GM19240 (cell line): ENCODE measurements around the gene TAPBP.
"Not testable (repeated sequence)": the region's sequence is repeated elsewhere in the genome, so short reads cannot be mapped to it uniquely, and the experiment has no call there.

Experiments
- DNase-seq: peaks from one replicate; pipeline ENCODE4 v3.0.0; 2011; ENCODE audit warnings: low spot score; ENCODE audit not compliant: insufficient read length

The TAPBP gene

GRCh38 chr6:33313709-33314514 is at the start of gene TAPBP:
Gene TAPBP, minus strand, starts transcription at chr6:33314078. Its CDS starts 37 bp downstream, at chr6:33314041.
- peak; percentile 62 for DNase-seq

- not testable (repeated sequence) for DNase-seq
Observed at GRCh38 chr6:33363486-33363885, 49.6 kb upstream of the TAPBP start.

GRCh38 chr6:33359331-33359730 is 45.5 kb upstream of the TAPBP start:
- no peak for DNase-seq

DNA sequence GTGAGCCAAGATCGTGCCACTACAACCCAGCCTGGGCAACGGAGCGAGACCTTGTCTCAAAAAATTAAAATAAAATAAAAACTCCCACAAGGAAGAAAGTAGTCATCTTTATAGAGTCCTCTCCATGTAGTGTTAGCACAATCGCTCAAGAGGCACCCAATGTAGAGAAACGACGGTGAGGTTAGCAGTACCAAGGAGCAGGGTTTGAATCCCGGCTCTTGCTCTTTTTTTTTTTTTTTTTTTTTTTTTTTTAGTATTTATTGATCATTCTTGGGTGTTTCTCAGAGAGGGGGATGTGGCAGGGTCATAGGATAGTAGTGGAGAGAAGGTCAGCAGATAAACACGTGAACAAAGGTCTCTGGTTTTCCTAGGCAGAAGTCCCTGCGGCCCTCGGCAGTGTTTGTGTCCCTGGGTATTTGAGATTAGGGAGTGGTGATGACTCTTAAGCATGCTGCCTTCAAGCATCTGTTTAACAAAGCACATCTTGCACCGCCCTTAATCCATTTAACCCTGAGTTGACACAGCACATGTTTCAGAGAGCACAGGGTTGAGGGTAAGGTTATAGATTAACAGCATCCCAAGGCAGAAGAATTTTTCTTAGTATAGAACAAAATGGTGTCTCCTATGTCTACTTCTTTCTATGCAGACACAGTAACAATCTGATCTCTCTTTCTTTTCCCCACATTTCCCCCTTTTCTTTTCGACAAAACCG is 43.4 kb upstream of the TAPBP start:
- not testable (repeated sequence) for DNase-seq

- no peak for DNase-seq
Observed at GRCh38 chr6:33356295-33356694, 42.4 kb upstream of the TAPBP start.

GRCh38 chr6:33355860-33356259 is 42.0 kb upstream of the TAPBP start:
- DNase-seq: not testable (repeated sequence)

DNA sequence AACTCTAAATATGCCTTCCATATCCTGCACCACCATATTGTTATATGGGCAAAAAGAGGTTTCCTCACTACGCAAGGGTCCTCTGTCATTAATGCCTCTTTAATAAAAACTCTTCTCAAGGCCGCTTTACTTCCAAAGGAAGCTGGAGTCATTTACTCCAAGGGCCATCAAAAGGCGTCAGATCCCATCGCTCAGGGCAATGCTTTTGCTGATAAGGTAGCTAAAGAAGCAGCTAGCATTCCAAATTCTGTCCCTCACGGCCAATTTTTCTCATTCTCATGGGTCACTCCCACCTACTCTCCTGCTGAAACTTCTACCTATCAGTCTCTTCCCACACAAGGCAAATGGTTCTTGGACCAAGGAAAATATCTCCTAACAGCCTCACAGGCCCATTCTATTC is 33.9 kb upstream of the TAPBP start:
- DNase-seq: no peak

GRCh38 chr6:33346972-33347371 is 33.1 kb upstream of the TAPBP start:
- DNase-seq: not testable (repeated sequence)

- peak; percentile 61 for DNase-seq
Observed at GRCh38 chr6:33344701-33345697, 31.1 kb upstream of the TAPBP start.

DNA sequence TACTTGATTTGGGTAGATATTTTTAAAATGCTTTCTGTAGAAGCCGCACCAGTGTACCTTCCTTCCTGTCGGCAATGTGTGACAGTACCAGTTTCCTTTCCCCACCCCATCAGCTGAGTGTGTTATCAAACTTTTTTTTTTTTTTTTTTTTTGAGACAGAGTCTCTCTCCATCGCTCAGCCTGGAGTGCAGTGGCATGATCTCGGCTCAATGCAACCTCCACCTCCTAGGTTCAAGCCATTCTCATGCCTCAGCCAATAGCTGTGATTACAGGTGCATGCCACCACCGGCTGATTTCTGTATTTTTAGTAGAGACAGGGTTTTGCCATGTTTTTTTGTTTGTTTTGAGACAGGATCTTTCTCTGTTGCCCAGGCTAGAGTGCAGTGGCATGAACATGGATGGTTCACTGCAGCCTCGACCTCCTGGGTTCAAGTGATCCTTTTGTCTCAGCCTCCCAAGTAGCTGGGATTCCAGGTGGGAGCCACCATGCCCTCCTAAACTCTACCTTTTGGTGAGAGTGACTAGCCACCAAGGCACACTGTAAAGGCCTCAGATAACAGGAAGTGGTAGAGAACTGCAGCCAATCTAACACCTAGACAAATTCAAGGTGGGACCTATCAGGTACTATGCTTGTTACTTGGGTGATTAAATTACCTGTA is 30.2 kb upstream of the TAPBP start:
- peak; percentile 42 for DNase-seq

DNA sequence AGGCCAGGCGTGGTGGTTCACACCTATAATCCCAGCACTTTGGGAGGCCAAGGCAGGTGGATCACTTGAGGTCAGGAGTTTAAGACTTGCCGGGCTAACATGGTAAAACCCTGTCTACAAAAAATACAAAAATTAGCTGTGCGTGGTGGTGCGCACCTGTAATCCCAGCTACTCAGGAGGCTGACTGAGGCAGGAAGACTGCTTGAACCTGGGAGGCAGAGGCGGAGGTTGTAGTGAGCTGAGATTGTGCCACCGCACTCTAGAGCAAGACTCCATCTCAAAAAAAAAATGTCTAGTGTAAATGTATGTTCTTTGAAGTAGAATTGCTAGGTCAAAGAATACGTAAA is 29.7 kb upstream of the TAPBP start:
- not testable (repeated sequence) for DNase-seq

DNA sequence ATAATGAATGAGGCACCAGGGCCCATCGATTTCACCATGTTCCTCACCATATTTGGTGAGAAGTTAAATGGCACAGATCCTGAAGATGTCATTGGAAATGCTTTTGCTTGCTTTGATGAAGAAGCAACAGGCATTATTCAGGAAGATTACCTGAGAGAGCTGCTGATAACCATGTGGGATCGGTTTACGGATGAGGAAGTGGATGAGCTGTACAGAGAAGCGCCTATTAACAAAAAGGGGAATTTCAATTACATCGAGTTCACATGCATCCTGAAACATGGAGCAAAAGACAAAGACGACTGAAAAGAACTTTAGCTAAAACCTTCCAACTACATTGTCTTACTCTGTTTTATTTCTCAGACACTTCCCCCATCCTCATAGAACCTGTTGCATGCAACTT is 25.3 kb upstream of the TAPBP start:
- DNase-seq: no peak

DNA sequence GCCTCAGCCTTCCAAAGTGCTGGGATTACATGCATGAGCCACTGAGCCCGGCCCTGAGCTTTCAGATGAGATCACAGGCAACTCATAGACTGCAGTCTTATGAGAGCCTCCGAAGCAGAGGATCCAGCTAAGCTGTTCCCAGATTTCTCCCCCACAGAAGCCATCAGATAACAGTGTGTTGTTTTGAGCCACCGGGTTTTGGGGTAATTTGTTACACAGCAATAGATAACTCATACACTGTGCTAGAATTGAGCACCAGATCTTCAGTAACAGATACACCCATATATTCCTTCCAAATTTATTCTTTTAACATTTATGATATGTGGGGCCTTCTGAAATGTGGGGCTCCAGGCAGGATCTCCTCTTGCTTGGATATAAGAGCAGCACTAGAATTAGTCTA is 22.6 kb upstream of the TAPBP start:
- DNase-seq: no peak

- DNase-seq: no peak
Observed at GRCh38 chr6:33335916-33336315, 22.0 kb upstream of the TAPBP start.

DNA sequence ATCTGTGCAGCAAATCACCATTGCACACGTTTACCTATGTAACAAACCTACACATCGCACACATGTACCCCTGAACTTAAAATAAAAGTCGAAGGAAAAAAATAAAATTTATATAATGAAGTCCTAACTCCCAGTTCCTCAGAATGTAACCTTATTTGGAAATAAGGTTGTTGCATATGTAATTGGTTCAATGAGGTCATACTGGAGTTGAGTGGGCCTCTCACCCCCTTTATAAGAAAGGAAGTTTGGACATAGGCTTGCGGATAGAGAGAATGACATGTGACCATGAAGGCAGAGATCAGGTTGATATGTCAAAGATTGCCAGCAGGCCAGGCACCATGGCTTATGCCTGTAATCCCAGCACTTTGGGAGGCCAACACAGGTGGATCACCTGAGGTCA is 19.8 kb upstream of the TAPBP start:
- DNase-seq: no peak

DNA sequence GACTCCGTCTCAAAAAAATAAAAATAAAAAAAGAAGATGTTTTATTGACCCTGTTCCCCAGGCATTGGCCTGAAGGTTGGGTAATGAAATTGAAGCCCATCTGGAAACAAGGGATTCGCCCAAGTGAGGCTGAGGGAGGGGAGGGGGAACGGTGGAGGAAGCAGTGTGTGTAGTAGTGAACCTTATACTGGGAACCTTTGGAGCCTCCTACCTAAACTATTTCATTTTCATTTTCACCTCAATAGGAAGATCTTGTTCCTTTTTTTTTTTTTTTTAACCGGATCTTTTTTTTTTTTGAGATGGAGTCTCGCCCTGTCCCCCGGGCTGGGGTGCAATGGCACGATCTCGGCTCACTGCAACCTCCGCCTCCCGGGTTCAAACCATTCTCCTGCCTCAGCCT is 16.9 kb upstream of the TAPBP start:
- DNase-seq: no peak

- DNase-seq: no peak
Observed at GRCh38 chr6:33329058-33329457, 15.2 kb upstream of the TAPBP start.

- DNase-seq: no peak
Observed at GRCh38 chr6:33324125-33324524, 10.2 kb upstream of the TAPBP start.

GRCh38 chr6:33323623-33323948 is 9.7 kb upstream of the TAPBP start:
- no peak for DNase-seq

DNA sequence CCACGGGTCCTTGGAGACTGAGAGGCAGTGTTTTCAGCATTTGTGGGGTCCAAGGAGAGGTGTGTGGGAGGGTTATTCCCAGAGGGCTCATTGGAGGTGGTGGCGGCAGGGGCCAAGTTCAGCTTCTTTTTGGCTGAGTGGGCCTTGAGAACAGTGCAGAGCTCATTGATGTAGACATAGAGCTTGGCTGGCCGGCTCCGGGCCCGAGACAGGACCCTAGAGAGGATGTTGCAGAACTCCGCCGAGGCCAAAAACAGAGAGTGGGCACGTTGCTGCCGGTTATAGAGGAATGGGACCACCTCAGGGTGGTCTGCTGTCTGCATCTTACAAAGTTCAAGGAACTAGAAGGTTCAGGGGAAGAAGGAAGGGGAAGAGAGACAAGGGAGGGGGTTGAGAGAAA is 7.3 kb upstream of the TAPBP start:
- no peak for DNase-seq
